Hepatocyte (in vitro differentiated cells): ENCODE results near the gene CARD8. TPM values are rescaled to one million over a fixed set of nuclear protein-coding genes. Genes with fewer than 3 reads are reported as not detected.

Experiments
- DNase-seq: peaks from one replicate; pipeline ENCODE4 v3.0.0-alpha.2; 2016; ENCODE audit warnings: low spot score
- H2AFZ ChIP-seq: fragments of 200-600 bp; sonication (generic); 2 replicates; pipeline ENCODE4 v1.6.0; 2016; ENCODE audit warnings: antibody characterized with exemption, mild to moderate bottlenecking
- H3K27ac ChIP-seq: fragments of 200-600 bp; sonication (generic); 2 replicates; pipeline ENCODE4 v1.5.1; 2016; ENCODE audit warnings: mild to moderate bottlenecking
- H3K27me3 ChIP-seq: fragments of 200-600 bp; sonication (generic); 2 replicates; pipeline ENCODE4 v1.6.1; 2016
- H3K36me3 ChIP-seq: fragments of 200-600 bp; sonication (generic); replicated peaks from 2 replicates; pipeline ENCODE4 v1.5.1; 2016; ENCODE audit warnings: low read depth; ENCODE audit not compliant: insufficient read depth
- H3K4me1 ChIP-seq: fragments of 200-600 bp; sonication (generic); 2 replicates; pipeline ENCODE4 v1.5.1; 2016; ENCODE audit warnings: mild to moderate bottlenecking, moderate library complexity; ENCODE audit not compliant: insufficient read depth
- H3K4me2 ChIP-seq: fragments of 200-600 bp; sonication (generic); 2 replicates; pipeline ENCODE4 v1.6.0; 2016
- H3K4me3 ChIP-seq: fragments of 200-600 bp; sonication (generic); 2 replicates; pipeline ENCODE4 v1.5.1; 2016; ENCODE audit warnings: mild to moderate bottlenecking
- H3K79me2 ChIP-seq: fragments of 200-600 bp; sonication (generic); 2 replicates; pipeline ENCODE4 v1.6.0; 2017; ENCODE audit warnings: mild to moderate bottlenecking
- H3K9me2 ChIP-seq: fragments of 200-600 bp; sonication (generic); replicated peaks from 2 replicates; pipeline ENCODE4 v1.6.0; 2017; ENCODE audit warnings: mild to moderate bottlenecking; ENCODE audit not compliant: insufficient read depth
- H3K9me3 ChIP-seq: fragments of 200-600 bp; sonication (generic); 2 replicates; pipeline ENCODE4 v1.5.1; 2016; ENCODE audit warnings: low read depth, mild to moderate bottlenecking
- H4K20me1 ChIP-seq: fragments of 200-600 bp; sonication (generic); 2 replicates; pipeline ENCODE4 v1.6.0; 2016; ENCODE audit warnings: mild to moderate bottlenecking; ENCODE audit not compliant: insufficient read depth, poor library complexity, severe bottlenecking
- EZH2 ChIP-seq: fragments of 200-600 bp; sonication (generic); IDR thresholded peaks from 2 replicates; pipeline ENCODE4 v1.6.1; 2016; ENCODE audit warnings: antibody characterized with exemption, mild to moderate bottlenecking, borderline replicate concordance
- EZH2phosphoT487 ChIP-seq: fragments of 200-600 bp; sonication (generic); IDR thresholded peaks from one replicate; pipeline ENCODE4 v1.6.1; 2018; ENCODE audit warnings: antibody characterized with exemption, mild to moderate bottlenecking, low read depth, moderate library complexity; ENCODE audit not compliant: unreplicated experiment, severe bottlenecking
- WGBS: methylation state at CpG from one replicate; pipeline ENCODE4 v1.1.6; 2016; ENCODE audit warnings: low lambda C conversion rate; ENCODE audit errors: missing lambda C conversion rate; 5-methylcytosine and 5-hydroxymethylcytosine counted together
- polyA plus RNA-seq: library from polyadenylated mRNA; unstranded; fragments of >200 nt; fragmentation: Nextera tagmentation; extraction: Ambion mirVana; gene quantifications from 2 replicates; pipeline ENCODE4 v1.2.1, GENCODE V29; 2016
- total RNA-seq: library from RNA; depleted of rRNA; stranded (reverse); fragments of >200 nt; gene quantifications from 2 replicates; pipeline ENCODE4 v1.2.3, GENCODE V29; 2014
- TF ChIP-seq, protein P1 (sequence below): fragments of 200-600 bp; sonication (generic); IDR thresholded peaks from 2 replicates; pipeline ENCODE4 v1.5.1; 2016; ENCODE audit warnings: antibody characterized with exemption, mild to moderate bottlenecking; ENCODE audit not compliant: poor library complexity

CARD8 gene
- total and polyA plus RNA-seq, 2 experiments from 2014 or later, result 7.6 to 17.0 TPM

DNA sequence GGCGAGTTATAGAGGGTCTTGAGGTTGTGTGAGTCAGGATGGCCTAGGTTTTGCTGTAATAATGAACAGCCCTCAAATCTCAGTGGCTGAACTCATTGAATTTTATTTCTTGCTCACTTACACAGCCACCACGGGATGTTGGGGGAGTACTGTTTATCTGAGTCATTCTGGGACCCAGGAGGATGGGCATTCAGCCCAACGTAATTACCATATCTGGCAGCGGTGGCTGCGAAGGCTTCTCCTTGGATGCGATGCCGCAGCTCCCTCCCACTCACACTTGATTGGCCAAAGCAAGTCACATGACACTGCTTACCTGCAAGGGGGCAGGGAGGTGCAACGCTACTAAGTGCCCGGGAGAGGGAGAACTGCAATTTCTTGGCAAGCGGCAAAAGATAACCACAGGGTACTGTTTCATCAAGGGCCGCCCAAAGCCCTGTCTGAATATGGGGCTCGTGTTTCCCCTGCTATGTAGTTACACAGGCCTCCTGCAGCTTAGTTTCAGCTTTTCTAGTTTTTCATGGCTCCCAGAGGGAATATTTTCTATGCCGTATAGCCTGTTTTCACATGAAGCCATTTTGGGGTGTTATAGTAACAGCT, 65.3 kb downstream of the CARD8 start:
- H3K36me3 ChIP-seq, result no peaks in the 10 kb centered on the region
- H3K9me2 ChIP-seq, result no peaks in the 10 kb centered on the region
- no peaks in the 10 kb centered on the region for H3K4me1 ChIP-seq
- peak; percentile 83 for DNase-seq
- H3K9me3 ChIP-seq, result no peaks in the 10 kb centered on the region
- H3K4me2 ChIP-seq, result no peak overlapping the region
- no peaks in the 10 kb centered on the region for H3K27me3 ChIP-seq
- no peaks in the 10 kb centered on the region for H3K79me2 ChIP-seq
- 42% methylated on average over 13 of the region's 13 CpGs for WGBS
- H3K4me3 ChIP-seq, result no peak overlapping the region
- no peak overlapping the region for H2AFZ ChIP-seq
- TF ChIP-seq, protein P1, sequence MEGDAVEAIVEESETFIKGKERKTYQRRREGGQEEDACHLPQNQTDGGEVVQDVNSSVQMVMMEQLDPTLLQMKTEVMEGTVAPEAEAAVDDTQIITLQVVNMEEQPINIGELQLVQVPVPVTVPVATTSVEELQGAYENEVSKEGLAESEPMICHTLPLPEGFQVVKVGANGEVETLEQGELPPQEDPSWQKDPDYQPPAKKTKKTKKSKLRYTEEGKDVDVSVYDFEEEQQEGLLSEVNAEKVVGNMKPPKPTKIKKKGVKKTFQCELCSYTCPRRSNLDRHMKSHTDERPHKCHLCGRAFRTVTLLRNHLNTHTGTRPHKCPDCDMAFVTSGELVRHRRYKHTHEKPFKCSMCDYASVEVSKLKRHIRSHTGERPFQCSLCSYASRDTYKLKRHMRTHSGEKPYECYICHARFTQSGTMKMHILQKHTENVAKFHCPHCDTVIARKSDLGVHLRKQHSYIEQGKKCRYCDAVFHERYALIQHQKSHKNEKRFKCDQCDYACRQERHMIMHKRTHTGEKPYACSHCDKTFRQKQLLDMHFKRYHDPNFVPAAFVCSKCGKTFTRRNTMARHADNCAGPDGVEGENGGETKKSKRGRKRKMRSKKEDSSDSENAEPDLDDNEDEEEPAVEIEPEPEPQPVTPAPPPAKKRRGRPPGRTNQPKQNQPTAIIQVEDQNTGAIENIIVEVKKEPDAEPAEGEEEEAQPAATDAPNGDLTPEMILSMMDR, result peak; percentile 31
- TF ChIP-seq EZH2phosphoT487 (no peak), EZH2 (no peak)
- no peak overlapping the region for H3K27ac ChIP-seq
- no peaks in the 10 kb centered on the region for H4K20me1 ChIP-seq

DNA sequence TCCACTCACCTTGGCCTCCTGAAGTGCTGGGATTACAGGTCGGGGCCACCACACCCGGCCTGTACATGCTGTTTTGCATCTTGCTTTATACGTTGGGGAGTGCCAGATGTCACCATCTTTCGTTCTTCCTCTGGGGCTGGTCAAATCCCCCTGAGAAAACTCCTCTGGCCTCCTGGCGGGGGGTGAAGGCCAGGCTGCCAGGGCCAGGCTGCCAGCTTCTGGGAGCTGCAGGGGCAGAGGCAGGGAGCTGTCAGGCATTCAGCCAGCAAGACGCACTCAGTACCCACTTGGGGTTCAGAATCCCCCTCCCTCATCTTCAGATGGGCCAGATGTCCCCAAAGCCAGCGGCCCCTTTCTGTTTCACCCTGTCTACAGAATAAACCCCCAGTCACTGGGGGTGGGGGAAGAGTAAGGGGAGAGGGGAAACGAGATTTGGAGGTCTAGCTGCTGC, 69.1 kb downstream of the CARD8 start:
- Histone ChIP-seq H3K27ac (no peak overlapping the region), H3K36me3 (no peaks in the 10 kb centered on the region), H3K79me2 (no peaks in the 10 kb centered on the region), H3K9me3 (peaks cover 5% of the 10 kb centered on the region), H3K9me2 (no peaks in the 10 kb centered on the region), H2AFZ (no peak overlapping the region), H3K4me3 (no peak overlapping the region), H4K20me1 (no peaks in the 10 kb centered on the region), H3K27me3 (no peaks in the 10 kb centered on the region), H3K4me1 (no peaks in the 10 kb centered on the region), H3K4me2 (no peak overlapping the region)
- DNase-seq, result no peak
- TF ChIP-seq EZH2, result no peak
- TF ChIP-seq, protein P1, result no peak
- TF ChIP-seq EZH2phosphoT487, result no peak
- 93% methylated on average over 8 of the region's 8 CpGs for WGBS

DNA sequence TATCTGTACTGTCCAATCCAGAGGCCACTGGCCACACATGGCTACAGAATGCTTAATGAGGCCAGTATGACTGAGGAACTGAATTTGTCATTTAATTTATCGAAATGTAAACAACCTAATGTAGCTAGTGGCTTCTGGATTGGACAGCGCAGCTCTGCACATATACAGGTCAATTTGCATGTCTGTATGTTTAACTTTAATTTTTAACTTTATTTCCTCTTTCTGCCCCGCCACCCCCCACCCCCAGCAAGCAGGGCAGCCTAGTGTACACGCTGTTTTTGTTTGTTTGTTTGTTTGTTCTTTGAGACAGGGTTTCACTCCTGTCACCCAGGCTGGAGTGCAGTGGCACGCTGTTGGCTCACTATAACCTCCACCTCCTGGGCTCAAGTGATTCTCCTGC, 69.7 kb downstream of the CARD8 start:
- H3K4me3 ChIP-seq, result no peak overlapping the region
- no peaks in the 10 kb centered on the region for H3K27me3 ChIP-seq
- no peak overlapping the region for H3K4me2 ChIP-seq
- no peaks in the 10 kb centered on the region for H4K20me1 ChIP-seq
- no peaks in the 10 kb centered on the region for H3K79me2 ChIP-seq
- 91% methylated on average over 5 of the region's 5 CpGs for WGBS
- TF ChIP-seq EZH2phosphoT487 (no peak), EZH2 (no peak)
- TF ChIP-seq, protein P1, result no peak
- no peak overlapping the region for H2AFZ ChIP-seq
- no peaks in the 10 kb centered on the region for H3K4me1 ChIP-seq
- no peaks in the 10 kb centered on the region for H3K9me2 ChIP-seq
- no peak for DNase-seq
- no peak overlapping the region for H3K27ac ChIP-seq
- no peaks in the 10 kb centered on the region for H3K36me3 ChIP-seq
- H3K9me3 ChIP-seq, result peaks cover 10% of the 10 kb centered on the region

DNA sequence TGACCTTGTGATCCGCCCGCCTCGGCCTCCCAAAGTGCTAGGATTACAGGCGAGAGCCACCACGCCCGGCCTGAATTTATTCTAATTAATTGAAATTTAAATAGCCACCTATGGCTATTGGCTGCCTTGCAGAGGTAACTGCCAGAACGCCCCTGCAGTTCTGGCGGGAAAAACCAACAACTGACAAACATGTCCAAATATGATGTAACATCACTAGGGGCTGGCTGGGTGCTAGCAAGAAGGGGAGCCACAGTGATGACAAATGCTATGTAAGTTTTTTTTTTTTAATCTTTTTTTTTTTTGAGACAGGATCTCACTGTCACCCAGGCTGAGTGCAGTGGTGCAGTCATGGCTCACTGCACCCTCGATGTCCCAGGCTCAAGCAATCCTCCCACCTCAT, 72.4 kb downstream of the CARD8 start:
- Histone ChIP-seq H3K4me3 (no peak overlapping the region), H3K36me3 (no peaks in the 10 kb centered on the region), H3K9me3 (peaks cover 10% of the 10 kb centered on the region), H3K79me2 (no peaks in the 10 kb centered on the region), H2AFZ (no peak overlapping the region), H3K4me2 (no peak overlapping the region), H4K20me1 (no peaks in the 10 kb centered on the region), H3K27ac (no peak overlapping the region), H3K27me3 (no peaks in the 10 kb centered on the region), H3K4me1 (no peaks in the 10 kb centered on the region), H3K9me2 (no peaks in the 10 kb centered on the region)
- WGBS, result 97% methylated on average over 9 of the region's 9 CpGs
- no peak for DNase-seq
- TF ChIP-seq EZH2 (no peak), EZH2phosphoT487 (no peak)
- TF ChIP-seq, protein P1, result no peak
